GM19468 (cell line): ENCODE data around the gene LSR.
"Not testable (repeated sequence)": the region's sequence is repeated elsewhere in the genome, so short reads cannot be mapped to it uniquely, and the experiment has no call there.

Source experiments
- ATAC-seq: cut with Tn5 transposase; IDR thresholded peaks from one replicate; pipeline ENCODE4 v1.9.1; 2021; ENCODE audit warnings: mild to moderate bottlenecking, moderate library complexity, moderate number of reproducible peaks; ENCODE audit not compliant: unreplicated experiment; ENCODE audit errors: extremely low read depth

Gene LSR

DNA sequence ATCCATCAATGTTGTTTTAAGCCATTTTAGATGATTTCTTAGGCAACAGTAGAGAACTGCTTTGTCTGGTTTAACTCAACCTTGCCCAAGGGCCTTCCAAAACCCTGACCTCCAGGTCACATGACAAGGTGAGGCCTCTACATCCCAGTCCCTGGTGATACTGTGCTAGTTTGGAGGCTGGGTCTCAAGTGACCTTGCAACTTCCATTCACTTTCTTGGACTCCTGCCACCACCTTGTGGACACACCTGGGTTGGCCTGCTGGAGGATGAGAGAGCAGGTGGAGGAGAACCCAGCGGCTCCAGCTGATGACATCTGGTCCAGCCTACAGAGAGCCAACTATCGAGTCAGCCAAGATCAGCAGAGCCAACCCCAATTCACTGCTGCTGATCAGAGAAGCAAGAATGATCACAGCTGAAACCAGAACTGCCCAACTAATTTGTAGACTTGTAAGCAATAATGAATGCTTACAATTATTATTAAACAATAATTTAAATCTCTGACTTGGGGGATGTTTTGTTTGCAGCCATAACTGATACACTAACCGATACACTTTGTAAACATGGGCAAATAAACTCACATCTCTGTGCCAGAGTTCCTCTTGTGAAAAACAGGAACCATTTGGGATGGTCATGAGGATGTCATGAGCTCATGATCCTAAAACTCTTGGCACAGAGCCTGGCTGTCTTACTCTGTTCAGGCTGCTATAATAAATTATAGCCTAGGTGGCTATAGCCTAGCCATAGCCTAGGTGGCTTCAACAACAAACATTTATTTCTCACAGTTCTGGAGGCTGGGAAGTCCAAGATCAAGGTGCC lies 31.8 kb upstream of the LSR start:
- ATAC-seq, result no peak

DNA sequence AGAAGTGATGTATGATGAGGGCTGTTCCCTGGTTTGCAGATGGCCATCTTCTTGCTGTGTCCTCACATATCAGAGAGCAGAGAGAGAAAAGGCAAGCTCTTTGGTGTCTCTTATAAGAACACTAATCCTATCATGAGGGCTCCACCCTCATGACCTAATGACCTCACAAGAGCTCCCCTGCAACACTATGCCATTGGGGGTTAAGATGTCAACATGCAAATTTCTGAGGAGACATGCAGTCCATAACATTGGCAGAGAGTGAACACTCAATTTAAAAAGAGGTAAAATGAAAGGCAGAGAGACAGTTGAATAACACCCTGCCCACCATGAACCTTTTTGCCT lies 31.2 kb upstream of the LSR start:
- no peak for ATAC-seq

DNA sequence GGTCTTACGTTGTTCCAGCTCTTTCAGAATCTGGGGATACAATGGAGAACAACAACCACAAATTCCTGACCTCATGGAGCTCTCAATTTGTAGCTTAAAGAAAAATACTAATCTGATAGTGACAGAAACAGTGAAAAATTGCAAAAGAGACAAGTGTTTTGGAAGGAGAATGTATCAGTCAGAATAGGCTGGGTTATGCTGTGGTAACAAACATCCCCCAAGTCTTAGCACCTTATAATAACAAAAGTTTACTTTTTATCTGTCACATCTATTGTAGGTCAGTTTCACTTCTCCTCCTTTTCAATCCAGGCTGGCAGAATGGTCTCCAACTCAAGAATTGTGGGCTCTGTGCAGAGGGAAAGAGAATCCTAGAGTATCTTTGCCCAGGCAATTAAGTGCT lies 29.8 kb upstream of the LSR start:
- no peak for ATAC-seq

DNA sequence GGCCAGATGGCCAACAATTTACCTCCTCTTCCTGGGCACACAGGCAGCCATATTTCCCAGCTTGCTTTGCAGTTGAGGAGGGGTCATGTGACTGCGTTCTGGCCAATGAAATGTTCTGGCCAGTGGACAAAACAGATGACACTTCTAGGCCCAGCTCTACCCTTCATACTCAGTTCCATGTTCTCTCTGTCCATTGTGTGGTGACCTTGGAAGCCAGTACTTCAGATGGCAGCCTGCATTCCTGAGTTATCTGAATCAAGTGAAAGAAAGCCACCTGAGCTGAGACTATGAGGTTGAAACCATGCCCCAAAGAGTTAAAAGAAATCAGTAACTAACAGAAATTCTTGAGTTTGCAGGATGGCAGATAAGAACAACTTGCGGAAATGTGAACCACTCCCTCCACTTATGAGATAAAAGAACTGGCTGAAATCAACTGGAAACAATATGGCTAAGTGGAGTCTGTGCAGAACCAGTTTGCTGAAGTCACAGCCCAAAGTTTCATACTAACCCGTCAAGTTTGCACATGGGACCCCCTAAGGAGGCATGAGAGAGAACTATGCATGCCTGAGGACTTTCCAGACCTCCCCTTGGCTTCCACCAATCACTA lies 28.4 kb upstream of the LSR start:
- no peak for ATAC-seq

DNA sequence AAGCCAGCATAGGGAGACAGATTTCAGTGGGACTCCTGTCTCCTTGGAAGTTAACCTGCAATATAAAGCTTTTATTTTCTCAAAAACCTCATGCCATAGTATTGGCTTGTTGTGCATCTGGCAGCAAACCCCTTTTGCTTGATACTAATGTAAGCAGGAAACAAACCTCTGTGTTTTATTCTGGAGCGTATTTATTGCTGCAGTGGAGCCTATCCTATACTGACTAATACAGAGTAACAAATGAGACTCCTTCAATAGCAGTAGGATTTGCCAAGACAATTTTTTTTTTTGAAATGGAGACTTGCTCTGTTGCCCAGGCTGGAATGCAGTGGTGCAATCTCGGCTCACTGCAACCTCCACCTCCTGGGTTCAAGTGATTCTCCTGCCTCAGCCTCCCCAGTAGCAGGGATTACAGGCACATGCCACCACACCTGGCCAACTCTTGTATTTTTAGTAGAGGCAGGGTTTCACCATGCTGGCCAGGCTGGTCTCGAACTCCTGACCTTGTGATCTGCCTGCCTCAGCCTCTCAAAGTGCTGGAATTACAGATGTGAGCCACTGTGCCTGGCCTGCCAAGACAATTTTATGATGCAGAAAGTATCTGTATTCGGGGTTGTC lies 27.7 kb upstream of the LSR start:
- ATAC-seq, result not testable (repeated sequence)

DNA sequence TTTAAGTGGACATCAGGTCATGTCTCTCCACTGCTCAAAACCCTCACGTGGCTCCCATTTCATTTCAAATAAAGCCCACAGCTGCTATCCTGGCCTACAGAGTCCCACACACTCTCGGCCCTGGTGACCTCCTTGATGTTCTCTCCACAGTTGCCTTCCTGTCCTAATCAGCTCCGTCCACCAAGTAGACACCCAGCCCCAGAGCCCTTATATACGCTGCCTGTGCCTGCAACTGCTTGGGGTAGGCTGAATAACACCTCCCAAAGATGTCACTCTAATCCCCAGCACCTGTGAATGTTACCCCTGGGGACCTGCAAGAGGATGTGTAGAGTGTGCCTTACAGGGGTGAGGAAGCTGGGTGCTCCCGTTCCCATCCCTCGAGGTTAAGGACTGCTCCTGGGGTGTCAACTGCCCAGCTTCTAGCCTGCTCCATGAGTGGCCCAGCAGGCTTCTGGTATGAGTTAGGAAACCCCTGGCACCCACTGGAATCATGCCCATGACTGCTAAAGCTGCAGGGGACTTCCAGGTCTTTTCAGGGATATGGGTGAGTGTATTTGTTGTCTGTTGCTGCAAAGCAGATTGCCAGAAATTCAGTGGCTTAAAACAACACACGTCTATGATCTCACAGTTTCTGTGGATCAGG lies 26.3 kb upstream of the LSR start:
- no peak for ATAC-seq

DNA sequence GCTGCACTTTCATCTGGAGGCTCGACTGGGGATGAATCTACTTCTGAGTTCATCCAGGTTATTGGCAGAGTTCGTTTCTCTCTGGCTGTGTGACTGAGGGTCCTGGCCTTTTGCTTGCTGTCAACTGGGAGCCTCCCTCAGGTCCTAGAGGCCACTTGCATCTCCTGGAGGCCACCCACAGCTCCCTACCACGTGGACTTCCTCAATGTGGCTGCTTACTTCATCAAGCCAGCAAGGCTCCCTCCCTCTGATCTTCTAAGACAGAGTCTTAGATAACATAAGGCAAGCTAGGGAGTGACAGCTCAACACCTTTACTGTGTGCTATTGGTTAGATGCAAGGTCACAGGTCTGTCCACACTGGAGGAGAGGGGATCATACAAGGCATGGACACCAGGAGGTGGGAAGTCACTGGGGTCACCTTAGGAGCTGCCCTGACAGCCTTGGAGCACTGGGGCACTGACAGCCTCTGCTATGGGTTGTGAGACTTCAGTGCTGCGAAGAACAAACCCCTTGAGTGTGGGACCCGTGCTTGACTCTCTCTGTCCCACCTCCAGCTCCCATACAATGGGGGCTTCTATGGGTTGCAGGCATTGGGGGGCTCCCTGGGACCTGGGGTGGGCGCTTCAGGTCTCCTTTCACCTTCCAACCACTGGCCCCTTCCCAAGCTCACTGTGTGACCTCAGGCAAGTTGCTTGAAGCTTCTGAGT lies 25.6 kb upstream of the LSR start:
- ATAC-seq, result no peak

DNA sequence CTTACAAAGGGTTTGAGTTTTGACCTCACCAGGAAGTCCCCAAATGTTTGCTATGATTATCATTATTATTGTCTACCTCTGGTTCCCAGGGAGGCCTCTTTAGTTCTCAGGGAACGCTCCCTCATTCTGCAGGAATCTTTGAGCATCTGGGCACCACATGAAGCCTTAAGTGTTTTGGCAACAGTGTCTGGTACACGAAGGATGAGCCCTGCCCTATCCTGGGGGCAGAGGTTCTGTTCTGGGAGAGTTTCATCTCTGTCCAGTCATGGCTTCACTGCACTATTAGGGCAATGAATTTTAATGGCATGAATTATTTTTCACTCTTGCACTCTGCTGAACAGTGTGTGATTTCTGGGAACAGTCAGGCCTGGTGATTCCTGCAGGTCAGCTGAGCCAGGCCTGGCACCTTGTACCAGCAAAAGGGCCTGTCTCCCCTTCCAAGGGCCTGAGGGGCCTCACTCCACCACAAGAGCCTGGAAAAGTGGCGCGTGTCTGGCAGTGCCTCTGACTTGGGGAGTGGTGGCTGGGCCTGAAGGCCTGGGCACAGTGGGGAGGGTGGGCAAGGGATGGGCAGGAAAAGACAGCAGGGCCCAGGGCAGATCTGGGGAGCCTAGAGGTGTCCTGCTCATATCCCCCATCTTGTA lies 24.8 kb upstream of the LSR start:
- ATAC-seq, result no peak

DNA sequence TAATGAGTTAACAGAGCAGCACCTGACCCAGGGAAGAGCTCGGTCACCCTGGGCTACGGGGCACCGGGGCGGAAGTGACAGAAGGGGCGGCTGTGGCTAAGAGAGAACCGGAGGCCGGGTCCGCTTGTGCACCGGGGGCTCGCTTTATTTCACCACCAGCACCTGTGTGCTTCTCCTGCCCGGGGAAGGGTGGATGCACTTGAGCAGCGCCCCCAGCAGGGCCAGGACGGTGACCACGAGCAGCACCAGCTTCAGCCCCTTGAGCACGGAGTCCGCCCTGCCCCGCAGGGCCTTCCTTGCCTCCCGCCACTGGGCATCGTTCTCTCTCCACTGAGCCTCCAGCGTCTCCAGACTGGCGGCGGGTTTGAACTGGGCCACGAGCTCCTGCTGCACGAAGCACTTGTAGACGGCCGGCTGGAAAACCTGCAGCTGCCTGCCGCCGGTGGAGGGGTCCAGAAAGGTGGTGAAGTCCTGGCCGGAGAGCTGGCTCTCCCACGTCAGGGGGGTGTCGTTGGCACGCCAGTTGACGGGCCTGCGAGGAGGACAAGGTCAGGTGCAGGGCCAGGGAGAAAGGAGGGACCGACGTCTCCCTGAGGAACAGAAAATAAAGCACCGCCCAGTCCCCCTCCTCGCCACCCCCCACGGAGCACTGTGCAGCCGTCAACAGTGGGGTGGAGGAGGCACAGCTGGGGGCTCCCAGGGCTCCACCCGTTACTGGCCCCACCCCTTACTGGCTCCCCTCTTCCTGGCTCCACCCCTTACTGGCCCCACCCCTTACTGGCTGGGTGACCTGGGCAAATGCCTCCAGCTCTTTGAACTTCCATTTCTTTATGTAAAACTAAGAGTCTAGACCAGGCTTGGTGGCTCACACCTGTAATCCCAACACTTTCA lies 23.9 kb upstream of the LSR start:
- no peak for ATAC-seq

DNA sequence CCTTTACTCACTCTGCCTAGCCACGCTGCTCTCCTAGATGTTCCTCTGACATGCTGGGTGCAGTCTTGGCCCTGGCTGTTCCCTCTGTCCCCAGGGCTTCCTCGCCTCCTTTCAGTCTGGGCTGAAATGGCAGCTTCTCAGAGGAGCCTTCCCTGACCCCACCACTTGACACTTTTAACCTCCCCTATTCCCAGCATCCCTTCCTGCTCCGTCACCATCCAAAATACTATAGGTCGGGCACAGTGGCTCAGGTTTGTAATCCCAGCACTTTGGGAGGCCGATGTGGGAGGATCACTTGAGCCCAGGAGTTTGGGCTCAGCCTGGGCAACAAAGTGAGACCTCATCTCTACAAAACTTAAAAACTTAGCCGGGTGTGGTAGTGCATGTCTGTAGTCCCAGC lies 22.9 kb upstream of the LSR start:
- no peak for ATAC-seq

DNA sequence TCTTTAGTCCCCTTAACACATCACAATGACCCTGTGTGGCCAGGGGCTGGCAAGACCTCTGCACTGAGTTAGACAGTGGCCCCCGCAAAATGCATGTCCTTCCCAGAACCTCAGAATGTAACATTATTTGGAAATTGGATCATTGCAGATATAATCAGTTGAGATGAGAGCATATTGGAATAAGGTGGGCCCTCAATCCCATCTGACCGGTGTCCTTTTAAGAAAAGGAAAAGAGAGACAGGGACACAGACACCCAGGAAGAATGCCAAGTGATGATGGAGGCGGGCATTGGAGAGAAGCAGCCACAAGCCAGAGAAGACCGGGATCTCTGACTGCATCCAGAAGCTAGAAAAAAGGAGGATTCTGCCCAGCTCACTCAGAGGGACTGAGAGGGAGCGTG lies 22.1 kb upstream of the LSR start:
- ATAC-seq, result no peak

DNA sequence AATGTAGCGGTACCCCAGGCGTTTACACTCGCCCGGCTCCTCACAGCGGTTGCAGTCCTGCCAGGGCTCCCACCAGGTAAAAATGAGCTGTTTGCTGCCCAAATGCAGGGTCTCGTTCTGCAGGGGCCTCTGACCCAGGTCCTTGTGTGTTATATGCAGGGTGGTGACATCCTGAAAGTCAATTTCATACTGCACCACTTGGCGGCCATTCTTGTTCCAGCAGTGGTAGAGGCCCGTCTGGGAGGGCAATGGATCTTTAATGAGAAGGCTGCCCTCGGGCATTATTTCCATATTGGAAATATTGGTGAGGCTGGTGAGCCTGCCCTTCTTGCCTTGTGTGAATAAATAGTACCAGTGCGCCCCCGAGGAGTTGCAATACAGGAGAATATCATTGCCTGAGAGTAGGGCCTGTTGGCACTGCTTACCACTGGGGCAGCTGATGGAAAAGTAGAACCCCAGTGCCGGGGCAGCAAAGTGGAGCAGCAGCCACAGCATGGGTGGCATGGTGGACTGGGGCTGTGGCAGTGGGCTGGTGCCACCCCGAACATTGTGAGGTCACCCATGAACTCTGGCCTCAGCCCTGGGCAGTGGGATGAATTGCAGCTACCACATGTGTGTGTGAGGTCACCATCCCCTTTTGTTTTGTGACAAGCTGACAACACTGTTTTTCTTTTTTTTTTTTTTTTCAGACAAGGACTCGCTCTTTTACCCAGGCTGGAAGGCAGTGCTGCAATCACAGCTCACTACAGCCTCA lies 20.4 kb upstream of the LSR start, which contains the start of gene FAM187B:
TSS of gene FAM187B (minus strand) at position 563 of the 754 bp plus-strand sequence. CDS start at position 504, 59 bp downstream.
- no peak for ATAC-seq

DNA sequence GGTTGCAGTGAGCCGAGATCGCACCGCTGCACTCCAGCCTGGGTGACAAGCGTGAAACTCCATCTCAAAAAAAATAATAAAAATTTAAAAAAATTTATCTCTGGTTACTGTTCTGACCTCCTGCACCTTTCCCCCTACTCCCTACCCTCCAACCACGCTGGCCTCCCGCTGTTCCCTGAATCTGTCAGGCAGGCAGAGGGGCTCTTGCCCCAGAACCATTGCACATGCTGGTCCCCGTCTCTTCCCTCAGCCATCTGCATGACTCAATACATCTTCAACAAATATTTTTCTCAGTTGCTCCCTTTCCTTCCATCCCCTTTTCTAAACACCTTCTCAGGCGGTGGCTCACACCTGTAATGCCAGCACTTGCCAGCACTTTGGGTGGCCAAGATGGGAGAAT lies 19.2 kb upstream of the LSR start:
- no peak for ATAC-seq

DNA sequence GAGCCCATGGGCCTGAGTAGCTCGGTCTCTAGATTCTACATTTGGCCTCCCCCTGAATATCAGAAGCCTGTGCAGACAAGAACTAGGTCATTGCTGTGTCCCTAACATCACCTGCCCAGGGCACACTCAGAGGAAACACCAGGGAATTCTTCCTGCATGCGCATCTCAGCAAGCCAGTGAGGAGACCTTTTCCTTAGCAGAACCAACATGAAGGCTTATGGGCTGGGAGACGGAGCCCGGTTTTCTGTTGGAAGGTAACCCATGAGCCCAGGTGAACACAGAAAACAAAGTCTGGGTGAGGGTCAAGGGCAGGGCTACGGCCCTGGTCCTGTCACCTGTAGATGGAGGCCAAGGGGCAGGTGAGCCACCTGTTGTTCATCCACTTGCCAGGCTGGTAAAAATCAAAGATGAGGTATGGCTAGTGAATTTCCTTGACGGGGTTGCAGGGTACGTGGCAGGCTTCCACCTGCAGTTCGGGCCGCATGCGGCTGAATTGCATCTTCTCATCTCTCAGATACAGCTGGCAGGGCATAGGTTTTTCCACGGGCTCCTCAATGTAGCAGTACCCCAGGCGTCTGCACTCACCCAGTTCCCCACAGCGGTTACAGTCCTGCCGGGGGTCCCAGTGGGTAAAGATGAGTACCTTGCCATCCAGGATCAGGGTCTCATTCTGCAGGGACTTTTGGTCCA lies 16.7 kb upstream of the LSR start:
- no peak for ATAC-seq

DNA sequence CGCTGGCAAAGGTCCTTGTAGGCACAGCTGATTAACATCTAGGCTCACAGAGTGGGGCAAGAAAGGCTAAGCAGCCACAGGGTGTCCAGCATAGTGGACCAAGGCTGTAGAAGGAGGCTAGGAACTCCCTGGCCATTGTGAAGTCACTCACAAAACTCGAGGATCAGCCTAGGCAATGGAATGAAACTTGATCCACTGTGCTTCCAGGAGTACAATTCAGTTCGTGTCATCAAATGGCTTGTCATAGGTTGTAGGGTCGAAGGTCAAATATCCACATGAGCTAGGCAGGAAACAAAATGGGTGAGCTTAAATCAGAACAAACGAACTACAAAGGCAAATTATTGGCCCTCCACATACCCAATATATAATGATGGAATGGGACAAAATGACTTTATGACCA lies 15.9 kb upstream of the LSR start:
- ATAC-seq, result no peak

DNA sequence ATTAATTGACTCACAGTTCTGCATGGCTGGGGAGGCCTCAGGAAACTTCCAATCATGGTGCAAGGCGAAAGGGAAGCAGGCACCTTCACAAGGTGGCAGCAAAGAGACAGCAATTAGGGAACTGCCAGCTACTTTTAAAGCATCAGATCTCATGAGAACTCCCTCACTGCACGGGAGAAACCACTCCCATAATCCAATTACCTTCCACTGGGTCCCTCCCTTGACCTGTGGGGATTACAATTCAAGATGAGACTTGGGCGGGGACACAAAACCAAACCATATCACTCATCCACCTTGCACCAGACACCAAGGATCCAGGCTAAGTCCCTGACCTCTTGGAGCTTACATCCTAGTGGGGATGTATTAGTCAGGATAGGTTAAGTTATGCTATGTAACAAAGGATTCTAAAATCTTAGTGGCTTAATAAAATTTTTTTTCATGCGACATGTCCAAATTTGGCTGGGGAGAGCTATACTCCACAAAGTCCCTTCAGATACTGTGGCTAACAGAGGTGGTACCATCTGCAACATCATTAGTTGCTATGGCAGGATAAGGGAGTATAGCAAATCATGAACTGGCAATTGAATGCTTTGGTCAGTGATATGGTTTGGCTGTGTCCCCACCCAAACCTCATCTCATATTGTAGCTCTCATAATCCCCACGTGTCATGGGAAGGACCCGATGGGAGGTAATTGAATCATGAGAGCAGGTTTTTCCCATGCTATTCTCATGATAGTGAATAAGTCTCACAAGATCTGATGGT lies 12.0 kb upstream of the LSR start:
- ATAC-seq, result no peak

DNA sequence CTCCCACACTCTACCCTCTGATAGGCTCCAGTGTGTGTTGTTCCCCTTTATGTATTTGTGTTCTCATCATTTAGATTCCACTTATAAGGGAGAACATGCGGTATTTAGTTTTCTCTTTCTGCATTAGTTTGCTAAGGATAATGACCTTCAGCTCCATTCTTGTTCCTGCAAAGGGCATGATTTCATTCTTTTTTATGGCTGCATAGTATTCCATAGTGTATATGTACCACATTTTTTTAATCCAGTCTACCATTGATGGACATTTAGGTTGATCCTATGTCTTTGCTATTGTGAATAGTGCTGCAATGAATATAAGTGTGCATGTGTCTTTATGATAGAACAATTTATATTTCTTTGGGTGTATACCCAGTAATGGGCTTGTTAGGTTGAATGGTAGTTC lies 9.2 kb upstream of the LSR start:
- ATAC-seq, result not testable (repeated sequence)
